LNCAP (cell line): ENCODE measurements around the gene SMARCD1.
A peak's percentile ranks its signal among the peaks of the same experiment; 100 is the strongest.

ENCODE experiments used
- CTCF ChIP-seq: fragments of 450-650 bp; IDR thresholded peaks from 2 replicates; pipeline ENCODE4 v1.5.1; 2017; ENCODE audit warnings: mild to moderate bottlenecking

The SMARCD1 gene

GRCh38 chr12:50110127-50110761 is 25.1 kb downstream of the SMARCD1 start:
- TF ChIP-seq CTCF: no peak

- no peak for TF ChIP-seq CTCF
Observed at GRCh38 chr12:50110762-50111351, 25.7 kb downstream of the SMARCD1 start.

GRCh38 chr12:50111395-50111692 is 26.2 kb downstream of the SMARCD1 start:
- TF ChIP-seq CTCF: no peak; the same call in 1 of the 2 replicates

GRCh38 chr12:50111693-50112455 is 26.7 kb downstream of the SMARCD1 start, which contains the start of gene COX14:
COX14 (plus strand) TSS chr12:50112236; CDS start chr12:50120044, 7,808 bp downstream.
- peak; percentile 99; the same call in 1 of the 2 replicates for TF ChIP-seq CTCF

- TF ChIP-seq CTCF: no peak
Observed at GRCh38 chr12:50112456-50113218, 27.5 kb downstream of the SMARCD1 start.

GRCh38 chr12:50117057-50117622 is 32.0 kb downstream of the SMARCD1 start:
- TF ChIP-seq CTCF: no peak

- no peak for TF ChIP-seq CTCF
Observed at GRCh38 chr12:50119387-50119786, 34.2 kb downstream of the SMARCD1 start.
